Esophagus muscularis mucosa (tissue), 4 donors: Measurements from ENCODE around the gene LRRC8E. TPM values are rescaled to one million over a fixed set of nuclear protein-coding genes. Genes with fewer than 3 reads are reported as not detected.

Experiments
- DNase-seq: peaks from one replicate; pipeline ENCODE4 v3.0.0-alpha.2; 2017; ENCODE audit errors: extremely low spot score
- H3K27ac ChIP-seq, 4 donors: fragments of 200-600 bp; sonication (generic); replicated peaks in 1 of 4; 1 replicate in 3 of 4; 2 replicates in 1 of 4; pipeline ENCODE4 v1.5.1; 2016 to 2019; ENCODE audit warnings: mild to moderate bottlenecking in 1 of 4
- H3K27me3 ChIP-seq, 4 donors: fragments of 200-600 bp; sonication (generic); one replicate each; pipeline versions ENCODE4 v1.5.1 to v1.6.0; 2016 to 2019
- H3K36me3 ChIP-seq, 4 donors: fragments of 200-600 bp; sonication (generic); one replicate each; pipeline ENCODE4 v1.5.1; 2016 to 2019
- H3K4me1 ChIP-seq, 4 donors: fragments of 200-600 bp; sonication (generic); one replicate each; pipeline ENCODE4 v1.5.1; 2016 to 2019
- H3K4me3 ChIP-seq, 4 donors: fragments of 200-600 bp; sonication (generic); 1 replicate in 2 of 4; 2 replicates in 2 of 4; pipeline ENCODE4 v1.5.1; 2016 to 2019; ENCODE audit warnings: mild to moderate bottlenecking in 4 of 4, moderate library complexity in 1 of 4
- H3K9me3 ChIP-seq, 4 donors: fragments of 200-600 bp; sonication (generic); 1 replicate in 3 of 4; 2 replicates in 1 of 4; pipeline ENCODE4 v1.5.1; 2016 to 2019
- CTCF ChIP-seq, 3 experiments: fragments of 200-600 bp in 2 of 3; fragments of 450-650 bp in 1 of 3; sonication (generic) in 2 of 3; IDR thresholded peaks; one replicate each; pipeline ENCODE4 v1.5.1; 2017 to 2019; ENCODE audit warnings: antibody characterized with exemption in 3 of 3, mild to moderate bottlenecking in 2 of 3, moderate library complexity in 1 of 3
- EP300 ChIP-seq: sonication (generic); formaldehyde crosslinking; IDR thresholded peaks from one replicate; pipeline ENCODE4 v1.6.1; 2017; ENCODE audit warnings: antibody characterized with exemption
- POLR2A ChIP-seq: fragments of 450-650 bp; IDR thresholded peaks from one replicate; pipeline ENCODE4 v1.6.1; 2017; ENCODE audit warnings: antibody characterized with exemption, moderate library complexity, mild to moderate bottlenecking, low read depth
- POLR2AphosphoS5 ChIP-seq, 2 donors: sonication (generic); formaldehyde crosslinking; IDR thresholded peaks; one replicate each; pipeline ENCODE4 v1.6.1; 2017; ENCODE audit warnings: antibody characterized with exemption in 2 of 2
- WGBS: methylation state at CpG from one replicate; pipeline ENCODE4 v1.1.5; 2018; 5-methylcytosine and 5-hydroxymethylcytosine counted together
- intact Hi-C: fragments of 100-400 bp; cut with DNase I; formaldehyde crosslinking; loops from one replicate; pipeline ENCODE4 v1.15.1; 2023
- total RNA-seq, 4 donors: library from RNA; depleted of rRNA; stranded (reverse); fragments of >200 nt; gene quantifications; one replicate each; pipeline versions ENCODE4 v1.1.0 to v1.2.1, GENCODE V29; 2016

LRRC8E gene
- total RNA-seq, 4 donors from 2014 or later = 0.33 to 1.0 (median 0.46) TPM; not detected in 1

GRCh38 chr19:7874897-7875273, 13.4 kb upstream of the LRRC8E start:
- H3K36me3 ChIP-seq = no peaks in the 10 kb centered on the region
- H3K4me1 ChIP-seq = peaks cover 18 to 49% (median 41%) of the 10 kb centered on the region in 4 donors
- intact Hi-C loops = no loop called here
- peaks cover 3 to 66% (median 30%) of the 10 kb centered on the region in 4 donors for H3K27me3 ChIP-seq
- H3K27ac ChIP-seq = no peak overlapping the region
- H3K9me3 ChIP-seq = no peaks in the 10 kb centered on the region
- peak overlapping the region in 3 of 4 donors; percentile 33 to 51 (median 34) for H3K4me3 ChIP-seq
- TF ChIP-seq POLR2A (no peak), CTCF (IDR thresholded peaks at IDR 0.05) (no peak), POLR2AphosphoS5 (IDR thresholded peaks at IDR 0.05) (no peak), EP300 (no peak)
- no peak for DNase-seq
- WGBS = 41% methylated on average over 12 of the region's 12 CpGs

- H3K4me3 ChIP-seq = no peak overlapping the region
- H3K36me3 ChIP-seq = no peaks in the 10 kb centered on the region
- no peak overlapping the region for H3K27ac ChIP-seq
- peaks cover 7 to 25% (median 20%) of the 10 kb centered on the region in 4 donors for H3K4me1 ChIP-seq
- intact Hi-C loops = no loop called here
- H3K27me3 ChIP-seq = peaks cover 3 to 61% (median 27%) of the 10 kb centered on the region in 4 donors
- no peaks in the 10 kb centered on the region for H3K9me3 ChIP-seq
- no peak for DNase-seq
- 76% methylated on average over 6 of the region's 6 CpGs for WGBS
- no peak for TF ChIP-seq POLR2AphosphoS5 (IDR thresholded peaks at IDR 0.05)
- no peak for TF ChIP-seq POLR2A
- TF ChIP-seq EP300 = no peak
- TF ChIP-seq CTCF (IDR thresholded peaks at IDR 0.05) = no peak
Measured at GRCh38 chr19:7877249-7877836, 11.0 kb upstream of the LRRC8E start.

- no peak overlapping the region for H3K4me3 ChIP-seq
- intact Hi-C loops = no loop called here
- H3K9me3 ChIP-seq = no peaks in the 10 kb centered on the region
- H3K27me3 ChIP-seq = peaks cover 3 to 41% (median 9%) of the 10 kb centered on the region in 4 donors
- no peak overlapping the region for H3K27ac ChIP-seq
- peaks cover 0 to 6% (median 5%) of the 10 kb centered on the region in 4 donors for H3K4me1 ChIP-seq
- TF ChIP-seq EP300 (no peak), POLR2AphosphoS5 (IDR thresholded peaks at IDR 0.05) (no peak), CTCF (IDR thresholded peaks at IDR 0.05) (no peak), POLR2A (no peak)
- 68% methylated on average over 9 of the region's 18 CpGs for WGBS
- DNase-seq = no peak
- H3K36me3 ChIP-seq = no peaks in the 10 kb centered on the region
Measured at GRCh38 chr19:7879111-7879807, 9.1 kb upstream of the LRRC8E start.

- peaks cover 0 to 36% (median 4%) of the 10 kb centered on the region in 4 donors for H3K27me3 ChIP-seq
- TF ChIP-seq POLR2AphosphoS5 (IDR thresholded peaks at IDR 0.05) (no peak), POLR2A (no peak), EP300 (no peak), CTCF (IDR thresholded peaks at IDR 0.05) (no peak)
- no peak for DNase-seq
- H3K4me3 ChIP-seq = no peak overlapping the region
- H3K4me1 ChIP-seq = peaks cover 0 to under 1% (median 0%) of the 10 kb centered on the region in 4 donors
- intact Hi-C loops = no loop called here
- H3K9me3 ChIP-seq = no peaks in the 10 kb centered on the region
- WGBS = 86% methylated on average over 17 of the region's 19 CpGs
- no peaks in the 10 kb centered on the region for H3K36me3 ChIP-seq
- H3K27ac ChIP-seq = no peak overlapping the region
Measured at GRCh38 chr19:7879836-7880235, 8.5 kb upstream of the LRRC8E start.
